LNCaP clone FGC (cell line): ENCODE results near the gene RELN.
A peak's percentile ranks its signal among the peaks of the same experiment; 100 is the strongest.

Source experiments
- DNase-seq: peaks from one replicate; pipeline ENCODE4 v3.0.0-alpha.2; 2011; ENCODE audit warnings: low read depth
- H3K4me3 ChIP-seq: 2 replicates; pipeline ENCODE4 v1.5.1; 2011; ENCODE audit warnings: mild to moderate bottlenecking, low read depth, low read length, control low read depth
- CTCF ChIP-seq: IDR thresholded peaks from 2 replicates; pipeline ENCODE4 v1.5.1; 2012; ENCODE audit warnings: mild to moderate bottlenecking; ENCODE audit not compliant: control insufficient read depth, insufficient read depth; ENCODE audit errors: extremely low read depth

Gene RELN

GRCh38 chr7:103474956-103475355, 514.5 kb downstream of the RELN start:
- no peak for DNase-seq
- no peak for TF ChIP-seq CTCF

GRCh38 chr7:103469095-103469948, 520.1 kb downstream of the RELN start:
- no peak for TF ChIP-seq CTCF
- DNase-seq = no peak
- H3K4me3 ChIP-seq = no peak overlapping the region

More at GRCh38 chr7:103474956-103475355, 514.5 kb downstream of the RELN start:
- no peak overlapping the region for H3K4me3 ChIP-seq

- no peak for DNase-seq
- TF ChIP-seq CTCF = no peak
- no peak overlapping the region for H3K4me3 ChIP-seq
Observed at GRCh38 chr7:103466814-103467213, 522.6 kb downstream of the RELN start.

- no peak overlapping the region for H3K4me3 ChIP-seq
- DNase-seq = no peak
- TF ChIP-seq CTCF = no peak
Observed at GRCh38 chr7:103462358-103462757, 527.1 kb downstream of the RELN start.

- TF ChIP-seq CTCF = peak; percentile 79
- peak overlapping the region; percentile 34 for H3K4me3 ChIP-seq
- DNase-seq = peak; percentile 86
Observed at GRCh38 chr7:103447073-103447960, 542.1 kb downstream of the RELN start.

- no peak within 1 kb of the TSS for H3K4me3 ChIP-seq
- no peak for DNase-seq
- TF ChIP-seq CTCF = no peak
Observed at GRCh38 chr7:103446049-103446520, 543.4 kb downstream of the RELN start, which contains the start of gene SLC26A5. Gene SLC26A5, minus strand, starts transcription at chr7:103446207. Its CDS starts 24,693 bp downstream, at chr7:103421514.
